ENCODE measurements around the gene DPY19L2. TPM values are rescaled to one million over a fixed set of nuclear protein-coding genes. Genes with fewer than 3 reads are reported as not detected.
"Not testable (repeated sequence)": the region's sequence is repeated elsewhere in the genome, so short reads cannot be mapped to it uniquely, and the experiment has no call there.

The DPY19L2 gene
- total RNA-seq, 1 donor from 2014 or later = 2.8 TPM

GRCh38 chr12:63537838-63538237, 130.5 kb downstream of the DPY19L2 start:
- not testable (repeated sequence) for DNase-seq (ENCODE audit: low read depth)

GRCh38 chr12:63529641-63530040, 138.7 kb downstream of the DPY19L2 start:
- DNase-seq (ENCODE audit: low read depth) = not testable (repeated sequence)

DNA sequence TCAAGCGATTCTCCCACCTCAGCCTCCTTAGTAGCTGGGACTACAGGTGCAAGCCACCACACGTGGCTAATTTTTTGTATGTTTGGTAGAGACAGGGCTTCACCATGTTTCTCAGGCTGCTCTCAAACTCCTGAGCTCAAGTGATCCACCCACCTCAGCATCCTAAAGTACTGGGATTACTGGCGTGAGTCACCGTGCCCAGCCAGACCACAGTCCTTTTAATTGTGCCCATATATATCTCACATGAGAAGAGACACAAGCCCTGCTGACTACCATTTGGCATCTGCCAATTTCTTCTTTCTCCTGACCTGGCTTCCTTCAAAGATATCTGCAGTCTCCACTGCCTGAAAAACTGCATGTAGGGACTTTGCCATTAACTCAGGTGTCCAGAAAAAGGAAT, 142.5 kb downstream of the DPY19L2 start:
- DNase-seq (ENCODE audit: low read depth) = peak; percentile 62

GRCh38 chr12:63521706-63522105, 146.6 kb downstream of the DPY19L2 start:
- DNase-seq (ENCODE audit: low read depth) = no peak

Other genes with a start within 250 kb of the DPY19L2 start
- 27.7 and 34.3 TPM in 2 replicates for gene RXYLT1, start 111.4 kb upstream of the DPY19L2 start, total RNA-seq
- gene SRGAP1, start 176.2 kb upstream of the DPY19L2 start, total RNA-seq = 2.1 and 2.3 TPM in 2 replicates

All from myocyte (in vitro differentiated cells).